GM23338 (cell line): Measurements from ENCODE around the gene DTWD1.
"Not testable (repeated sequence)": the region's sequence is repeated elsewhere in the genome, so short reads cannot be mapped to it uniquely, and the experiment has no call there.

Experiments
- CREB1 ChIP-seq: fragments of 250-450 bp; sonication (Bioruptor Pico); IDR thresholded peaks from 2 replicates; pipeline ENCODE4 v1.5.0; 2020; ENCODE audit warnings: low read depth, mild to moderate bottlenecking, moderate library complexity
- CTCF ChIP-seq, 2 experiments: fragments of 200-600 bp in 1 of 2; sonication (generic) in 1 of 2; conservative IDR thresholded peaks; 2 replicates each; pipeline versions ENCODE4 v1.5.1 to v1.6.1; 2016 to 2017; ENCODE audit warnings: antibody characterized with exemption in 2 of 2, low read depth in 2 of 2, mild to moderate bottlenecking in 2 of 2, moderate library complexity in 1 of 2
- EZH2 ChIP-seq: fragments of 200-600 bp; sonication (generic); IDR thresholded peaks from one replicate; pipeline ENCODE4 v1.8.0; 2017; ENCODE audit warnings: antibody characterized with exemption, mild to moderate bottlenecking, low read depth; ENCODE audit not compliant: unreplicated experiment
- ZNF462 ChIP-seq: fragments of 250-450 bp; sonication (Bioruptor Pico); IDR thresholded peaks from 2 replicates; pipeline ENCODE4 v1.5.0; 2020; ENCODE audit warnings: mild to moderate bottlenecking, moderate library complexity

GRCh38 chr15:49592829-49593316 is 28.0 kb upstream of the DTWD1 start:
- TF ChIP-seq ZNF462 (CRISPR knock-in tag); CTCF (conservative IDR thresholded peaks at IDR 0.05; ENCODE audit: low read depth in 2 of 2); CREB1 (CRISPR knock-in tag); EZH2: not testable (repeated sequence)
